GM23338 (cell line): Measurements from ENCODE around the gene SLC39A11. TPM values are rescaled to one million over a fixed set of nuclear protein-coding genes. Genes with fewer than 3 reads are reported as not detected.

Source experiments
- ATAC-seq: fragments of 200-7000 bp; cut with Tn5 transposase; 3 replicates; pipeline ENCODE4 v1.9.1; 2020
- DNase-seq: peaks from one replicate; pipeline ENCODE4 v3.0.0-alpha.2; 2015; ENCODE audit warnings: low spot score
- H2AFZ ChIP-seq: fragments of 200-600 bp; sonication (generic); 2 replicates; pipeline ENCODE4 v1.8.0; 2016; ENCODE audit warnings: antibody characterized with exemption, mild to moderate bottlenecking, moderate library complexity
- H3F3A ChIP-seq: fragments of 200-600 bp; sonication (generic); replicated peaks from 2 replicates; pipeline ENCODE4 v1.8.0; 2017; ENCODE audit warnings: antibody characterized with exemption, mixed run types, low read depth
- H3K27ac ChIP-seq: fragments of 200-600 bp; sonication (generic); 2 replicates; pipeline ENCODE4 v1.6.1; 2016; ENCODE audit warnings: low read depth
- H3K27me3 ChIP-seq: fragments of 200-600 bp; sonication (generic); 2 replicates; pipeline ENCODE4 v1.8.0; 2016; ENCODE audit warnings: mild to moderate bottlenecking, mixed run types, moderate library complexity; ENCODE audit not compliant: insufficient read depth
- H3K36me3 ChIP-seq: fragments of 200-600 bp; sonication (generic); 2 replicates; pipeline ENCODE4 v1.8.0; 2016; ENCODE audit warnings: mild to moderate bottlenecking; ENCODE audit not compliant: insufficient read depth
- H3K4me1 ChIP-seq: fragments of 200-600 bp; sonication (generic); 2 replicates; pipeline ENCODE4 v1.8.0; 2016; ENCODE audit warnings: mild to moderate bottlenecking, moderate library complexity; ENCODE audit not compliant: insufficient read depth
- H3K4me2 ChIP-seq: fragments of 200-600 bp; sonication (generic); 2 replicates; pipeline ENCODE4 v1.7.1; 2017; ENCODE audit warnings: mixed run types
- H3K4me3 ChIP-seq: fragments of 200-600 bp; sonication (generic); 2 replicates; pipeline ENCODE4 v1.6.1; 2016; ENCODE audit warnings: mixed run types
- H3K79me2 ChIP-seq: fragments of 200-600 bp; sonication (generic); replicated peaks from 2 replicates; pipeline ENCODE4 v1.8.0; 2017; ENCODE audit warnings: mild to moderate bottlenecking; ENCODE audit not compliant: insufficient read depth
- H3K9me2 ChIP-seq: fragments of 200-600 bp; sonication (generic); 2 replicates; pipeline ENCODE4 v1.8.0; 2017; ENCODE audit not compliant: insufficient read depth
- H4K20me1 ChIP-seq: fragments of 200-600 bp; sonication (generic); replicated peaks from 2 replicates; pipeline ENCODE4 v1.8.0; 2017; ENCODE audit warnings: mild to moderate bottlenecking; ENCODE audit not compliant: insufficient read depth
- H3K27ac Mint-ChIP-seq: 2 replicates; pipeline ENCODE4 v1.8.0; 2020; ENCODE audit warnings: inconsistent platforms, mild to moderate bottlenecking, moderate library complexity, mixed read lengths
- H3K27me3 Mint-ChIP-seq: 3 replicates; pipeline ENCODE4 v1.8.0; 2022; ENCODE audit warnings: low read depth, mild to moderate bottlenecking, moderate library complexity, mixed read lengths, inconsistent platforms; ENCODE audit not compliant: insufficient read depth, poor library complexity
- H3K36me3 Mint-ChIP-seq: 3 replicates; pipeline ENCODE4 v1.8.0; 2021; ENCODE audit warnings: low read depth, mild to moderate bottlenecking, inconsistent platforms, moderate library complexity, mixed read lengths
- H3K4me1 Mint-ChIP-seq: 3 replicates; pipeline ENCODE4 v1.8.0; 2020; ENCODE audit warnings: mild to moderate bottlenecking, inconsistent platforms, mixed read lengths
- H3K4me3 Mint-ChIP-seq: 3 replicates; pipeline ENCODE4 v1.8.0; 2021; ENCODE audit warnings: moderate library complexity, mild to moderate bottlenecking, inconsistent platforms, mixed read lengths
- H3K9me3 Mint-ChIP-seq: 3 replicates; pipeline ENCODE4 v1.8.0; 2020; ENCODE audit warnings: moderate library complexity, mild to moderate bottlenecking, inconsistent platforms, mixed read lengths
- CREB1 ChIP-seq: fragments of 250-450 bp; sonication (Bioruptor Pico); IDR thresholded peaks from 2 replicates; pipeline ENCODE4 v1.5.0; 2020; ENCODE audit warnings: low read depth, mild to moderate bottlenecking, moderate library complexity
- EZH2 ChIP-seq: fragments of 200-600 bp; sonication (generic); IDR thresholded peaks from one replicate; pipeline ENCODE4 v1.8.0; 2017; ENCODE audit warnings: antibody characterized with exemption, mild to moderate bottlenecking, low read depth; ENCODE audit not compliant: unreplicated experiment
- EZH2phosphoT487 ChIP-seq: fragments of 200-600 bp; sonication (generic); IDR thresholded peaks from one replicate; pipeline ENCODE4 v1.8.1; 2018; ENCODE audit warnings: antibody characterized with exemption; ENCODE audit not compliant: unreplicated experiment
- JUNB ChIP-seq: IDR thresholded peaks from one replicate; pipeline ENCODE4 v1.6.1; 2016; ENCODE audit warnings: antibody characterized with exemption; ENCODE audit not compliant: unreplicated experiment
- NANOG ChIP-seq: IDR thresholded peaks from 2 replicates; pipeline ENCODE4 v1.6.1; 2016; ENCODE audit warnings: antibody characterized with exemption, borderline replicate concordance
- POLR2AphosphoS5 ChIP-seq: IDR thresholded peaks from 2 replicates; pipeline ENCODE4 v1.6.1; 2016; ENCODE audit warnings: antibody characterized with exemption, low read depth
- ZNF114 ChIP-seq: fragments of 250-450 bp; sonication (Bioruptor Pico); IDR thresholded peaks from 2 replicates; pipeline ENCODE4 v1.5.0; 2020; ENCODE audit warnings: mild to moderate bottlenecking, moderate library complexity
- ZNF331 ChIP-seq: fragments of 250-450 bp; sonication (Bioruptor Pico); IDR thresholded peaks from 2 replicates; pipeline ENCODE4 v1.5.0; 2020; ENCODE audit warnings: low read depth, mild to moderate bottlenecking, moderate library complexity
- polyA plus RNA-seq: library from polyadenylated mRNA; unstranded; fragments of >200 nt; fragmentation: Nextera tagmentation; extraction: Ambion mirVana; gene quantifications from 2 replicates; pipeline ENCODE4 v1.2.1, GENCODE V29; 2016
- total RNA-seq: library from RNA; depleted of rRNA; stranded (reverse); fragments of >200 nt; shearing (Covaris generic); gene quantifications from 2 replicates; pipeline ENCODE4 v1.2.3, GENCODE V29; 2014
- TF ChIP-seq, protein P1 (sequence below): IDR thresholded peaks from 2 replicates; pipeline ENCODE4 v1.6.1; 2016; ENCODE audit warnings: antibody characterized with exemption
- TF ChIP-seq, protein P2 (sequence below), 2 experiments: fragments of 200-600 bp in 1 of 2; sonication (generic) in 1 of 2; conservative IDR thresholded peaks; 2 replicates each; pipeline versions ENCODE4 v1.5.1 to v1.6.1; 2016 to 2017; ENCODE audit warnings: antibody characterized with exemption in 2 of 2, low read depth in 2 of 2, mild to moderate bottlenecking in 2 of 2, moderate library complexity in 1 of 2
- TF ChIP-seq, protein P3 (sequence below): fragments of 250-450 bp; sonication (Bioruptor Pico); IDR thresholded peaks from 2 replicates; pipeline ENCODE4 v1.5.0; 2020; ENCODE audit warnings: mild to moderate bottlenecking, moderate library complexity

The SLC39A11 gene
- total and polyA plus RNA-seq, 2 experiments from 2014 or later, result 10.8 to 18.1 TPM

DNA sequence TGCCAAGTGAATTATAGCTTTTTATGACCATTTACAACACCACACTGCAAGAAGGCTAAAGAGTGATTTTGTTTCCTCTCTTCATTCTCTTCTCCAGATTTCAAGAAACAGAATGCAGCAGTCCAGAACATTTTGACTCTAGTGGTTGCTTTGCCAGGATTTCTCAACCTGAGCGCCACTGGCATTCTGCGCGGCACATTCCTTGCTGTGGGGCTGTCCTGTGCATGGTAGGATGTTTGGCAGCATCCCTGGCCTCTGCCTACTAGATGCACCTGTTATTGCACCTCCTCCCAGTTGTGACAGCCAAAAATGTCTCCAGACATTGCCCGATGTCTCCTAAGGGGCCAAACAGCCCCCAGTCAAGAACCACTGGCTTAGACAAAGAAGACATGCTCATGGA lies 25.7 kb upstream of the SLC39A11 start:
- no peak for ATAC-seq
- Histone ChIP-seq H3K27me3 (no peaks in the 10 kb centered on the region), H4K20me1 (no peaks in the 10 kb centered on the region), H3K4me2 (no peak overlapping the region), H3K79me2 (no peaks in the 10 kb centered on the region), H3K4me1 (0 out of 2 replicates have a peak, but pooled peaks cover 2% of the 10 kb centered on the region), H3F3A (no peaks in the 10 kb centered on the region), H3K36me3 (no peaks in the 10 kb centered on the region), H3K27ac (no peak overlapping the region), H3K4me3 (no peak overlapping the region), H2AFZ (no peak overlapping the region; the same call in 1 of the 2 replicates), H3K9me2 (no peaks in the 10 kb centered on the region)
- Mint-ChIP-seq H3K36me3 (no peaks in the 10 kb centered on the region), H3K27ac (no peak overlapping the region), H3K27me3 (peaks cover 6% of the 10 kb centered on the region), H3K4me1 (peaks cover 8% of the 10 kb centered on the region), H3K4me3 (no peak overlapping the region), H3K9me3 (no peaks in the 10 kb centered on the region)
- no peak for TF ChIP-seq EZH2phosphoT487
- no peak for DNase-seq

- DNase-seq, result no peak
- Mint-ChIP-seq H3K4me3 (no peak overlapping the region), H3K9me3 (no peaks in the 10 kb centered on the region), H3K27ac (no peak overlapping the region), H3K36me3 (no peaks in the 10 kb centered on the region), H3K27me3 (peaks cover 7% of the 10 kb centered on the region), H3K4me1 (peaks cover 9% of the 10 kb centered on the region)
- Histone ChIP-seq H3K36me3 (no peaks in the 10 kb centered on the region), H3K4me2 (no peak overlapping the region), H4K20me1 (no peaks in the 10 kb centered on the region), H3K79me2 (no peaks in the 10 kb centered on the region), H3K9me2 (no peaks in the 10 kb centered on the region), H3F3A (no peaks in the 10 kb centered on the region), H3K27me3 (no peaks in the 10 kb centered on the region), H3K27ac (no peak overlapping the region), H3K4me1 (0 out of 2 replicates have a peak, but pooled peaks cover 9% of the 10 kb centered on the region), H2AFZ (no peak overlapping the region), H3K4me3 (no peak overlapping the region)
- no peak for ATAC-seq
- TF ChIP-seq EZH2phosphoT487, result no peak
- TF ChIP-seq CREB1 (CRISPR knock-in tag), result no peak
- TF ChIP-seq ZNF331 (CRISPR knock-in tag), result no peak
- TF ChIP-seq, protein P1, sequence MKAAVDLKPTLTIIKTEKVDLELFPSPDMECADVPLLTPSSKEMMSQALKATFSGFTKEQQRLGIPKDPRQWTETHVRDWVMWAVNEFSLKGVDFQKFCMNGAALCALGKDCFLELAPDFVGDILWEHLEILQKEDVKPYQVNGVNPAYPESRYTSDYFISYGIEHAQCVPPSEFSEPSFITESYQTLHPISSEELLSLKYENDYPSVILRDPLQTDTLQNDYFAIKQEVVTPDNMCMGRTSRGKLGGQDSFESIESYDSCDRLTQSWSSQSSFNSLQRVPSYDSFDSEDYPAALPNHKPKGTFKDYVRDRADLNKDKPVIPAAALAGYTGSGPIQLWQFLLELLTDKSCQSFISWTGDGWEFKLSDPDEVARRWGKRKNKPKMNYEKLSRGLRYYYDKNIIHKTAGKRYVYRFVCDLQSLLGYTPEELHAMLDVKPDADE, result no peak
- TF ChIP-seq, protein P2, sequence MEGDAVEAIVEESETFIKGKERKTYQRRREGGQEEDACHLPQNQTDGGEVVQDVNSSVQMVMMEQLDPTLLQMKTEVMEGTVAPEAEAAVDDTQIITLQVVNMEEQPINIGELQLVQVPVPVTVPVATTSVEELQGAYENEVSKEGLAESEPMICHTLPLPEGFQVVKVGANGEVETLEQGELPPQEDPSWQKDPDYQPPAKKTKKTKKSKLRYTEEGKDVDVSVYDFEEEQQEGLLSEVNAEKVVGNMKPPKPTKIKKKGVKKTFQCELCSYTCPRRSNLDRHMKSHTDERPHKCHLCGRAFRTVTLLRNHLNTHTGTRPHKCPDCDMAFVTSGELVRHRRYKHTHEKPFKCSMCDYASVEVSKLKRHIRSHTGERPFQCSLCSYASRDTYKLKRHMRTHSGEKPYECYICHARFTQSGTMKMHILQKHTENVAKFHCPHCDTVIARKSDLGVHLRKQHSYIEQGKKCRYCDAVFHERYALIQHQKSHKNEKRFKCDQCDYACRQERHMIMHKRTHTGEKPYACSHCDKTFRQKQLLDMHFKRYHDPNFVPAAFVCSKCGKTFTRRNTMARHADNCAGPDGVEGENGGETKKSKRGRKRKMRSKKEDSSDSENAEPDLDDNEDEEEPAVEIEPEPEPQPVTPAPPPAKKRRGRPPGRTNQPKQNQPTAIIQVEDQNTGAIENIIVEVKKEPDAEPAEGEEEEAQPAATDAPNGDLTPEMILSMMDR (conservative IDR thresholded peaks at IDR 0.05; ENCODE audit: low read depth in 2 of 2), result no peak
- TF ChIP-seq POLR2AphosphoS5, result no peak
- no peak for TF ChIP-seq EZH2
- TF ChIP-seq JUNB, result no peak
- TF ChIP-seq NANOG, result no peak
- TF ChIP-seq, protein P3, sequence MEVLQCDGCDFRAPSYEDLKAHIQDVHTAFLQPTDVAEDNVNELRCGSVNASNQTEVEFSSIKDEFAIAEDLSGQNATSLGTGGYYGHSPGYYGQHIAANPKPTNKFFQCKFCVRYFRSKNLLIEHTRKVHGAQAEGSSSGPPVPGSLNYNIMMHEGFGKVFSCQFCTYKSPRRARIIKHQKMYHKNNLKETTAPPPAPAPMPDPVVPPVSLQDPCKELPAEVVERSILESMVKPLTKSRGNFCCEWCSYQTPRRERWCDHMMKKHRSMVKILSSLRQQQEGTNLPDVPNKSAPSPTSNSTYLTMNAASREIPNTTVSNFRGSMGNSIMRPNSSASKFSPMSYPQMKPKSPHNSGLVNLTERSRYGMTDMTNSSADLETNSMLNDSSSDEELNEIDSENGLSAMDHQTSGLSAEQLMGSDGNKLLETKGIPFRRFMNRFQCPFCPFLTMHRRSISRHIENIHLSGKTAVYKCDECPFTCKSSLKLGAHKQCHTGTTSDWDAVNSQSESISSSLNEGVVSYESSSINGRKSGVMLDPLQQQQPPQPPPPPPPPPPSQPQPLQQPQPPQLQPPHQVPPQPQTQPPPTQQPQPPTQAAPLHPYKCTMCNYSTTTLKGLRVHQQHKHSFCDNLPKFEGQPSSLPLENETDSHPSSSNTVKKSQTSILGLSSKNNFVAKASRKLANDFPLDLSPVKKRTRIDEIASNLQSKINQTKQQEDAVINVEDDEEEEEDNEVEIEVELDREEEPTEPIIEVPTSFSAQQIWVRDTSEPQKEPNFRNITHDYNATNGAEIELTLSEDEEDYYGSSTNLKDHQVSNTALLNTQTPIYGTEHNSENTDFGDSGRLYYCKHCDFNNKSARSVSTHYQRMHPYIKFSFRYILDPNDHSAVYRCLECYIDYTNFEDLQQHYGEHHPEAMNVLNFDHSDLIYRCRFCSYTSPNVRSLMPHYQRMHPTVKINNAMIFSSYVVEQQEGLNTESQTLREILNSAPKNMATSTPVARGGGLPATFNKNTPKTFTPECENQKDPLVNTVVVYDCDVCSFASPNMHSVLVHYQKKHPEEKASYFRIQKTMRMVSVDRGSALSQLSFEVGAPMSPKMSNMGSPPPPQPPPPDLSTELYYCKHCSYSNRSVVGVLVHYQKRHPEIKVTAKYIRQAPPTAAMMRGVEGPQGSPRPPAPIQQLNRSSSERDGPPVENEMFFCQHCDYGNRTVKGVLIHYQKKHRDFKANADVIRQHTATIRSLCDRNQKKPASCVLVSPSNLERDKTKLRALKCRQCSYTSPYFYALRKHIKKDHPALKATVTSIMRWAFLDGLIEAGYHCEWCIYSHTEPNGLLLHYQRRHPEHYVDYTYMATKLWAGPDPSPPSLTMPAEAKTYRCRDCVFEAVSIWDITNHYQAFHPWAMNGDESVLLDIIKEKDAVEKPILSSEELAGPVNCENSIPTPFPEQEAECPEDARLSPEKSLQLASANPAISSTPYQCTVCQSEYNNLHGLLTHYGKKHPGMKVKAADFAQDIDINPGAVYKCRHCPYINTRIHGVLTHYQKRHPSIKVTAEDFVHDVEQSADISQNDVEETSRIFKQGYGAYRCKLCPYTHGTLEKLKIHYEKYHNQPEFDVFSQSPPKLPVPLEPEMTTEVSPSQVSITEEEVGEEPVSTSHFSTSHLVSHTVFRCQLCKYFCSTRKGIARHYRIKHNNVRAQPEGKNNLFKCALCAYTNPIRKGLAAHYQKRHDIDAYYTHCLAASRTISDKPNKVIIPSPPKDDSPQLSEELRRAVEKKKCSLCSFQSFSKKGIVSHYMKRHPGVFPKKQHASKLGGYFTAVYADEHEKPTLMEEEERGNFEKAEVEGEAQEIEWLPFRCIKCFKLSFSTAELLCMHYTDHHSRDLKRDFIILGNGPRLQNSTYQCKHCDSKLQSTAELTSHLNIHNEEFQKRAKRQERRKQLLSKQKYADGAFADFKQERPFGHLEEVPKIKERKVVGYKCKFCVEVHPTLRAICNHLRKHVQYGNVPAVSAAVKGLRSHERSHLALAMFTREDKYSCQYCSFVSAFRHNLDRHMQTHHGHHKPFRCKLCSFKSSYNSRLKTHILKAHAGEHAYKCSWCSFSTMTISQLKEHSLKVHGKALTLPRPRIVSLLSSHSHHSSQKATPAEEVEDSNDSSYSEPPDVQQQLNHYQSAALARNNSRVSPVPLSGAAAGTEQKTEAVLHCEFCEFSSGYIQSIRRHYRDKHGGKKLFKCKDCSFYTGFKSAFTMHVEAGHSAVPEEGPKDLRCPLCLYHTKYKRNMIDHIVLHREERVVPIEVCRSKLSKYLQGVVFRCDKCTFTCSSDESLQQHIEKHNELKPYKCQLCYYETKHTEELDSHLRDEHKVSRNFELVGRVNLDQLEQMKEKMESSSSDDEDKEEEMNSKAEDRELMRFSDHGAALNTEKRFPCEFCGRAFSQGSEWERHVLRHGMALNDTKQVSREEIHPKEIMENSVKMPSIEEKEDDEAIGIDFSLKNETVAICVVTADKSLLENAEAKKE (CRISPR knock-in tag), result no peak
- no peak for TF ChIP-seq ZNF114
Measured at GRCh38 chr17:73112246-73112645, 19.8 kb upstream of the SLC39A11 start.
